GM18867 (cell line): ENCODE data around the gene PRF1.
"Not testable (repeated sequence)": the region's sequence is repeated elsewhere in the genome, so short reads cannot be mapped to it uniquely, and the experiment has no call there.

Experiments
- ATAC-seq: cut with Tn5 transposase; IDR thresholded peaks from one replicate; pipeline ENCODE4 v1.9.1; 2021; ENCODE audit warnings: mild to moderate bottlenecking, moderate library complexity; ENCODE audit not compliant: unreplicated experiment

PRF1 gene

GRCh38 chr10:70594161-70594560 is 8.4 kb downstream of the PRF1 start:
- ATAC-seq: no peak

DNA sequence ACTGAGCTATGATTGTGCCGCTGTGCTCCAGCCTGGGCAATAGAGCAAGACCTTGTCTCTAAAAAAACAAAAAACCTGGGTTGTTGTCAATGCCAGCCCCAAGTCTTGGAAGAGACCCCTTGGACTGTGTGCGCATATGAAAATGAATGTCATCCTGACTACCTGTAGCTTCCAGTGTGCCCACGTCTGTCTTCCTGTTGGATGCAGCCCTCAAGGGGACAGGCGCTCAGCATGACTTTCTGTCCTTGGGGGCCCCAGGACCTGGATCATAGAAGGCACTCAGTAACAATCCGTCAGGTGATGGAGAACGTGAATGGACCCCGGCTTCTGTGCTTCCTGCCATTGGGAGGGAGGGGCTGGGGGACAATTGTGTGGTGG is 9.0 kb downstream of the PRF1 start:
- ATAC-seq: no peak

DNA sequence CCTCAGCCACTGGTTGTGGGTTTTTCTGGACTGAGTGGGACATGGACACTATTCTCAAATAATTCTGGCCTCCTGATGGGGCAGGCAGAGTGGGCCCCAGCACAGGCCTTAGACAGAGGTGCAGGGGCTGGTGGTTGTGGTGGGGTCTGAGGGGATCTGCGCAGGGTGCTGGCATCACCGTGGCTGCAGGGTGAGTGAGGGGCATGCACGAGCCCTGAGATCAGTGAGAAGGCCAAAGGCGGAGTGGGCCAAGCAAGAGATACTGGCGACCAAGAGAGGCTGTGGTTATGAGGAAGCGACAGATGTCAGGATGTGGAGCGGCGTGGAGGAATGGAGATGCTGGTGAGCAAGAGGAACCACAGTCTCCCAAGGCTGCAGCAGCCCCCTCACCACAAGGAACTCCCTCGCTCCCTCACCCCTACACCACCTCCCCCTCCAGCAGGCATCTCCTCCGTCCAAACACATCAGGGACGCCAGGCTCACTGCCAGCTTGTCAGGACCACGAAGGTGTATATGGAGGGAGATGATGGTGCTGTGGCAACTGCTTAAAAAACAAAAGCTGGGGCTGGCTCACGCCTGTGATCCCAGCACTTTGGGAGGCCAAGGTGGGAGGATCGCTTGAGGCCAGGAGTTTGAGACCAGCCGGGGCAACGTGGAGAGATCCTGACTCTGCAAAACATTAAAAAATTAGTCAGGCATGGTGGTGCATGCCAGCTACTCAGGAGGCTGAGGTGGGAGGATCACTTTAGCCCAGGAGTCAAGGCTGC is 9.6 kb downstream of the PRF1 start:
- no peak for ATAC-seq

- ATAC-seq: no peak
Measured at GRCh38 chr10:70592186-70592735, 10.3 kb downstream of the PRF1 start.

GRCh38 chr10:70590655-70591416 is 11.7 kb downstream of the PRF1 start:
- ATAC-seq: no peak

- no peak for ATAC-seq
Measured at GRCh38 chr10:70589762-70590654, 12.5 kb downstream of the PRF1 start.

- no peak for ATAC-seq
Measured at GRCh38 chr10:70588859-70589570, 13.5 kb downstream of the PRF1 start.

DNA sequence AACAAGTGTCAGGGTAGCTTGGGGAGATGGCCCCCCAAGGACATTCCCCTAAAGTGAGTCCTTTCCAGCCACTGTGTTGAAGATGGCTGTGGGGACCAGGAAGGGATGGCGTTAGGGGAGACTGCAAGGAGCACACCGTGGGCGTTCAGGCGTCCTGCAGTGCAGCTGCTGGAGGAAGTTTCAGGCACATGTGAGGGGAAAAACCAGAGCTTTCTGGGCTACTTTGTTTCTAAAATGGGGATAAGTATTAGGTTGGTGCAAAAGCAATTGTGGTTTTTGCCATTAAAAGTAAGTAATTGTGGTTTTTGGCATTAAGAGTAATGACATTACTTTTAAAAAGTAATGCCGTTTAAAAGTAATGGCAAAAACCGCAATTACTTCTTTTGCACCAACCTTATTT is 14.3 kb downstream of the PRF1 start:
- ATAC-seq: no peak

- ATAC-seq: peak; percentile 71
Measured at GRCh38 chr10:70587045-70587658, 15.4 kb downstream of the PRF1 start.

DNA sequence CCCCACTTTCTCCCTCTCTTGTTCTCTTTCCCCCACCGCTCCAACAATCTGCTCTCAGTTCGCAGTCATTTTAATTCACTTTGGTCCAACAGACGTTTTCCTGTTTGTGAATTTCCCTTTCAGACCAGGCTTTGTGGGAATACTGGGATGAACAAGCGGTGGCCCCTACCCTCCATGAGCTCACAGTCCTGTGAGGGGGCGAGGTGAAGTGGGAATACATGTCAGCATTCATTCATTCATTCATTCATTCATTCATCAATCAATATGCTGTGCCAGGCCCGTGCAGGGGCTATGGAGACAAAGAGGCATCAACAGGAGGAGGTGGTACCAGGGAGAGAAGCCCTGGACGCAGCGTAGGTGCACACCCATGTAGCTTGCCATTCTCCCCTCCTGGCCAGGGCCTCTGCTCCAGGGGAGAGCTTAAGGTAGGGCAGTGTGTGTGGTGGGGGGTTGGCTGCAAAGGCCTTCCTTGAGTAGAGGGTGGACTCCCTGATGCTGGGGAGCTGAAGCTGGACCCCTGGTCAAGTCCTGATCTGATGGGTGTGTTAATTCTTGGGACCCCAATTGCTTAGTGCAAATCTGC is 16.1 kb downstream of the PRF1 start:
- ATAC-seq: no peak

GRCh38 chr10:70585578-70586169 is 16.9 kb downstream of the PRF1 start:
- ATAC-seq: no peak

GRCh38 chr10:70584909-70585544 is 17.5 kb downstream of the PRF1 start:
- ATAC-seq: no peak

DNA sequence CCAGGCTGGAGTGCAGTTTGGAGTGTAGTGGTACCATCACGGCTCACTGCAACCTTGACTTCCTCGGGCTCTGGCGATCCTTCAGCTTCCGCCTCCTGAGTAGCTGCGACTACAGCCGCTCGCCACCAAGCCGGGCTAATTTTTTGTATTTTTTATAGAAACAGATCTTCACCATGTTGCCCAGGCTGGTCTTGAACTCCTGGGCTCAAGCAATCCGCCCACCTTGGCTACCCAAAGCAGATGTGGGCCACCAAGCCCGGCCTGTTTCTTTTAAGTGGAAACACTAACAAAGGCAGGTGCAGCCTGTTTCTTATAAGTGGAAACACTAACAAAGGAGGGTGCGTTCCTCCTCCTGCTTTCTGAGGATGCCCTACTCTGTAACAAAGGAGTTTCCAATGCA is 18.2 kb downstream of the PRF1 start:
- ATAC-seq: no peak

DNA sequence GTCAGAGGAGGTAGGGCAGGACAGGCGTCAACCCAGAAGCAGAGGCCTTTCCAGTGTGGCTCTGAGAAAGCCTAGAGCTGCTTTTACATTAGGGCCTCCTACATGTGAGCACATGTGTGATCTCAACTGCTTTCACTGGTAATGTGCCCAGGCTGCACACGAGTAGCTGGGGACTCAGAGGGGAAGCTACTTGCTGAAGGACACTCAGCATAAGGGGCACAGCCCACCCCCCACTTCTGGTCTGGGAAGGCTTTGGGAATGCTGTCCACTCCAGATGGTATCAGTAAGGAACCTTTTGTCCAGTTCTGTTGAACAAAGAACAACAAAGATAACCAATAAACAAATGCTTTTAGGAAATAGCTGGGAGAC is 18.9 kb downstream of the PRF1 start:
- no peak for ATAC-seq

GRCh38 chr10:70582793-70583668 is 19.5 kb downstream of the PRF1 start:
- ATAC-seq: no peak

GRCh38 chr10:70581176-70581575 is 21.4 kb downstream of the PRF1 start:
- not testable (repeated sequence) for ATAC-seq

- ATAC-seq: no peak
Measured at GRCh38 chr10:70579234-70580002, 23.1 kb downstream of the PRF1 start.
